Cerebellar nuclear complex (tissue), 1 donor: ENCODE results near the gene GKN2.
"Not testable (repeated sequence)": the region's sequence is repeated elsewhere in the genome, so short reads cannot be mapped to it uniquely, and the experiment has no call there.

Experiments used
- DNase-seq, 2 experiments: peaks; one replicate each; lab custom pipeline; 2025; lab: John Stamatoyannopoulos, UW

The GKN2 gene

DNA sequence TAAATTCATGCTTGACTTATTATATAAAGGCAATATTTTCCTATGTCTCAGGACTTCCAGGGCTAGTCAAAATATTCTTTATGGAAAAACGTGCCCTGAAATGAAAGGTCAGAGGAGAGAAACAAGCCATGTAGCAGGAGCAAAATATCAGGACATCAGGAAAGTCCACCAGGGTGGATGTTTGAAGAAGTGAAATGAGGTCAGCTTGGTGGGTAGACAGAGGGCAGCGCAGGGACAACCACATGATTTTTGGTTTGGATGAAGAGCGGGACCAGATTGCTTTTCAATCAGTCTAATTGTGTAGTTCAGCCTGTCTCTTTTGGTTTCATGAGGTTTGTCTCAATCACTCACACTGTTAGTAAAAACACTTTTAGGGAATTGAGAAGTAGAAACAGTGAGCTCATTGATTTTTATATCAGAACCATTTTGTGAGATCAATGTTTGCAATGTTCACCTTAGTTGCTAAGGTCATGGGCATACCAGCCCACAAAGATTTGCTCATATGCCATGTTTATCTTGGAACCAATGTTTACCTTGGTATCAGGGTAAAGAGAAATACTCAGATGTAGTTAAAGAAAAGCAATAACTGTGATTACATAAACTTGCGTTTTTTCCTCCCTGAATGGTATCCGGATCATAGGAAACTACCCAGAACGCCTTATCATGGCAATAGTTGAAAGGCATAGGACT, 32.1 kb downstream of the GKN2 start:
- no peak for DNase-seq

DNA sequence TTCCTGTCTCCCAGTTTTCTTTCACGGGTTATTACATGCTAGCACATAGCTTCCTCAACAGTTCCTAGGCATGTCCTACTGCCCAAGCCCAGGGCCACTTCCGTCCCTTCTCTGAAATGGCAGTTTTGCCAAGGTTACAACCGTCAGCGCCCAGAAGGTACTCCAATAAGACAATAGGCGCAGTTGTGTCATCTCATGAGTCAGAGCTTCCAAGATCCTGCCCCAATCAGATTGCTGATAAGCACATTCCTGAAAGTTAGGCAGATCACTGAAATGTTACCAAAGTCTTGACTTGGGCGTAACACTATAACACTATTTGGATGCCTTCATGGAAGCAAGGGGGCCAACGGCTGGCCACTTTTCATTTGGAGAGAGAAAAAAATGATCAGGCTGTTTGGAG, 34.2 kb downstream of the GKN2 start:
- no peak for DNase-seq

DNA sequence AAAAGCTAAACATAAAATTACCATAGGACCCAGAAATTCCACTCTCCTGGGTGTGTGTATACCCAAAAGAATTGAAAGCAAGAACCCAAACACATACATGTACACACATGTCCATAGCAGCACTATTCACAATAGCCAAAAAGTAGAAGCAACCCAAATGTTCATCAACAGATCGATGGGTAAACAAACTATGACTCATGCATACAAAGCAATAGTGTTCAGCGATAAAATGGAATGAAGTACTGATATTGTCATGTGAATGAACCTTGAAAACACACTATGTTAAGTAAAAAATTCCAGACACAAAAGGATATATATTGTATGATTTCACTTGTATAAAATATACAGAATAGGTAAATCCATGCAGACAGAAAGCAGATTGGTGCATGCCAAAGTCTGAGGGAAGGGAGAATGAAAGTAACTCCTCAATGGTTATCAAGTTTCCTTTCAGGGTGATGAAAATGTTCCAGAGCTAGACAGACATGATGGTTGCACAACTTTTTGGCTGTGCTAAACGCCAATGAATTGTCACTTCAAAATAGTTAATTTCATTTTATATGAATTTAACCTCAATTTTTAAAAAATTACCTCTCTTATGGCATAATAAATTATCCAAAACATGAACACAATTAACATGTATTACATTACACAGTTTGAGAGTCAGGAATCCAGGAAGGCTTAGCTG, 35.5 kb downstream of the GKN2 start:
- no peak for DNase-seq

DNA sequence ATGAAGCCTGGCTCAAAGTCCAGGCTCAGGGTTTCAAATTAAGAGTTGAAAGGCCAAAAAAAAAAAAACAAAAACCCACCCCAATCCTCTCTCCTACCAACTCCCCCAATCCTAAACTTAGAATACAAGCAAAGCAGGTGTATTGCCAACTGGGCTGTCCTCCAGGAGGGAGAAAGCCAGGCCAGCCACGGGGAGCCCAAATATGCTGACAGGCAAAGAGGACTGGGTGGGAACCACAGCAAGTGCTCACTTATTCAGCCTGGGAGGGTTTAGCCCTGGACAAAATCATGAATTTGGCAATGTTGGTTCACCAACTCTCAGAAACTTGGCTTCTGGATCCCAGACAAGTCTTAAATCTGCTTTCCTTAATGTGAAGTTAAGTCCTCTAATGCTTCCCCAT, 36.5 kb downstream of the GKN2 start:
- no peak for DNase-seq

DNA sequence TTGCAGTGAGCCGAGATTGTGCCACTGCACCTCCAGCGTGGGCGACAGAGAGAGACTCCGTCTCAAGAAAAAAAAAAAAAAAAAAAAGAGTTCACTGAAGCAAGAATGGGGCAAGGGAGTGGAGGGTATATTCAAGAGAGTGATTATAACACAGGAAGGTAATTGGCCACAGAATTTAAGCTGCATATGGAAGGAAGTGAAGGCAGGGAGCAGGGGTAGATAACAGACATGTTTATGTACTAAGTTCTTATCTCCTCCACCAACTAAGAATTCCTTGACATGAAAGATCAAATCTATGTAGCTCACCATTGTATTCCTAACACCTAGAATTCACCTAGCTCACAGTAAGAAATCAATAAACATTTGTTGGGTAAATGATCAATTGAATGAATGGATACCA, 37.3 kb downstream of the GKN2 start:
- DNase-seq, result no peak

DNA sequence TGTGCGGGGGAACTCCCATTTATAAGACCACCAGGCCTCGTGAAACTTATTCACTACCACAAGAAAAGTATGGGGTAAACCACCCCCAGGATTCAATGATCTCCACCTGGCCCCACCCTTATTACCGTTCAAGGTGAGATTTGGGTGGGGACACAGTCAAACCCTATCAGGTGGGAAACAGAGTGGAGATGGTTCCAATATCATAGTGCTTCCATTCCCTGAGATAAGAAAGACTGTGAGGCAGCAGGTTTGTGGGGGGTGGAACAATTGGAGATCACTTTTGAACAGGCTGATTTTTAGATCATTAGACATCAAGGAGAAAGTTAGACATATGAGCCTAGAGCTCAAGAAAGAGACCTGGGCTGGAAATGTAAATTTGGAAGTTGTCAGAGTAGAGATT, 39.3 kb downstream of the GKN2 start:
- DNase-seq, result no peak

DNA sequence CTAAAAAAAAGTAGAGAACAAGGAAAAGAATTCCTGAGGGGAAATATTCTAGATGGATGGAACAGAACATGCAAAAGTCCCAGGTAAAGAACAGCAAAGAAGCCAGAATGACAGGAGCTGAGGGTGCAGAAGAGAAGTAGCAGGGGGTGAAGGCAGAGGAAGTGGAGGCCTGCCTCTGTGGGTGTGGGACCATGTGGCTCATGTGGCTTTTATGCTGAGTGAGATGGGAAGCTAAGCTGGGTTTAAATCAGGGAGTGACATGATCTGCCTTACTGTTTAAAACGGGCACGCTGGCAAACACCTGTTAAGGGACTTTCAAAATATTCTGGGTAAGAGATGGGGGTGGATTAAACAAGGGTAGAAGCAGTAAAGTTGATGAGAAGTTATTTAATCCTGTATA, 40.0 kb downstream of the GKN2 start:
- DNase-seq, result no peak

DNA sequence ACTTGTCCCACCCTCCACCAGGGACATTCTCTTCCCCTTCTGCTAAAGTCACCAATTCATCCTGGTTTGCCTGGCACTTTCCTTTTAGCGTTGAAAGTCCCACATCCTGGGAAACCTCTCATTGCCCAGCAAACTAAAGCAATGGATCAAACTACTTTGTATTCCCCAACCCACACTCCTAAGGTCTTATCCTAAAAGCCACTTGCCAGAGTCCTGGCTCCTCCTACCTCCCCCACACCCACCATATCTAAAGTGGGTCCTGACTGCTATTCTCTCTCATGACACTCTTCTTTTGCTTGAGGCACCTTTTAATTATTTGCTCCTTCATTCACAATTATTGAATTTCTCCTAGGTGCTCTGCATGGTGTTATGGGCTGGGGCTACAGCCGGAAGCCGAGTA, 40.6 kb downstream of the GKN2 start:
- DNase-seq, result no peak

DNA sequence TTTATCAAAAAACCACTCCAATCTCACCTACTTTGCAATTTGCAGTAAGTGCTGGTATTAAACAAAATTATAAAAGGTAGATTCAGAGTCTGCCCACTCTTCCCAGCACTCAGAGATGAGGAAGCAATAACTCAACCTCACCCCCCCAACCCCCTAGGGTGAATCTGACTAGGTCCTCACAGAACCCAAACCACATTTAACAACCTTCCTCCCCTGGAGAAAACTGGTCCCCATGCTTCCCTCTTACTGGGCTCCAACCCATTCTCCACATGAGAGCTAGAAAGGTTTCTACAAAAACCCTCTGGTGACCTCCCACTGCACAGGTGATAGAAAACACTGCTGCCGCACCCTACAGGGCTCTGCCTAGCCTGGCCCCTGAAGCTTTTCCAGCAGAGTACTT, 41.0 kb downstream of the GKN2 start:
- no peak for DNase-seq

DNA sequence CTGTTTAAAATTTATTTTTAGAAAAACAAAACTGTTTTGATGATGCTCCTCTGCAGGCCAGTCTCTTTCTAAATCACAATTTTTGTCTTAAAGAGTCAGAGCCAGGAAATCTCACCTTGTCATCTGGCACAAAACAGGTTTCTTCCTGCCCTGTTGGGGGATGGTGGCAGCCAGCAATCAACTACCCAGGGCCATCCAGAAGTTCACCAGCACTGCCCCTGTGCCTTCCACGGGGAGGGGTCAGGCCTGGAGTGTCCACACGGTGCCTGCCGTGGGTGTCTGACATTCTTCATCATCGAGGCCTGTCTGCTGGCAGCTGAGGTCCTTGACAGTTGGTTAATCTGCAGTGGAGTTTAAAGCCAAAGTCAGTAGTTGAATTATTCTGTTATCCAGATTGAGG, 41.4 kb downstream of the GKN2 start:
- no peak for DNase-seq

DNA sequence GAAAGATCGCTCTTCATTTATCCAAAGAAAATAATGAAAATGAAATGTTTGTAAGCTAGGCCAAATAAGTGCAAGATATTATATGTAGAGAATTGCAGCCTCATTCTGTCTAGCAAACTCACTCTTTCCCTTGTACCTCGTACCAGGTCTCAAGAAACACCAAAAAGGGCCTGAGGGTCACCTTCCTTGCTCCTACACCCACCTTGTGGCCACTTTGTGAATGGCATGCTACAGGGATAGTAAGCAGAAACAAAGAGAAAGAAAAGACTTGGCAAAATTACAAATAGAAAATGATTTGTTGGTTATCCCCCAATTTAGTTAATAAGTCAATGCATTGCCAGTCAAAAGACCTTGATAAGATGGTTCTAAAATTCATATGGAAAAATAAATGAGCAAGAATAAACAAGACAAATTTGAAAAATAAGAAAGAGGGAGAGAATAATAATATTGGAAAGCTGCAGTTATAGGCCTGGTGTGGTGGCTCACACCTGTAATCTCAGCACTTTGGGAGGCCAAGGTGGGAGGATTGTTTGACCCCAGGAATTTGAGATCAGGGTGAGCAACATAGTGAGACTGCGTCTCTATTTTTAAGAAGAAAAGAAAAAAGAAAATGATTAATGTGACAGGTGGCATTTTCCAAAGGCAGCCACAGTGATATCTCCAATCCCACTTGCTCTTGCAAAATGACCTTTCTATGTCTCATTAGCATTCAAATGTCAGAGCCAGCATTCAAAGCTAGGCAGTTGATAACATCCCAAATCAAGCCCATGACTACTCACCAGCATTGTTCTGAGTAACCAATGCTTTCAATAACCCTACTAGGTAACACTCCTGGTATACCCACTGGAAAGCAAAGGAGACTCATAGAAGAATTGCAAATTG, 42.7 kb downstream of the GKN2 start:
- DNase-seq, result no peak

DNA sequence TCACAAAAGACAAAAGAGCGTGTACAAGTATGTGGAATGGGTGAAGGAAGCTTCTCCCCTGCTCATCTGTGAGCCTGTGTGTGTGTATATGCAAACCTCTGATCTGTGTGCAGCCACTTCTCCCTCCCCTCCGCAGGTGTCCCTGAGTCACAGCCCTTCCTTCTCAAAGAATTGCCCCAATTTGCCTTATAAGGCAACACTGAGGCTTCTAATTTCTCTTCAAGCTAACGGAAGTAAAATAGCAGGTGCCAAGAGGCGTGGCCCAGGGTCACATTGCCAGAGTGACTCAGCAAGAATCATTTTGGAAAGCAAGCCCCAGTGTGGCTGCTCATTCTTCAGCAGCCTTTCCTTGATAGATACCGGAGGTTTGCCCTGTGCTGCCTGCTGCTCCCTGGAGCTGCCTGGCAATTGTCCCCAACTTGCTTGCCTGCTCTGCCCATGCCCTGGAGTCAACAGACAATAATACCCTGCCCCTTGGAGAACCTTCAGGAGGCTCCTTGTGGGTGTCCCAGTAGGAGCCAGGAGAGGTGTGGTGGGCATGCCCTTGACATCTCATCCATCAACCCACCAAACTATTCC, 44.2 kb downstream of the GKN2 start:
- no peak for DNase-seq

DNA sequence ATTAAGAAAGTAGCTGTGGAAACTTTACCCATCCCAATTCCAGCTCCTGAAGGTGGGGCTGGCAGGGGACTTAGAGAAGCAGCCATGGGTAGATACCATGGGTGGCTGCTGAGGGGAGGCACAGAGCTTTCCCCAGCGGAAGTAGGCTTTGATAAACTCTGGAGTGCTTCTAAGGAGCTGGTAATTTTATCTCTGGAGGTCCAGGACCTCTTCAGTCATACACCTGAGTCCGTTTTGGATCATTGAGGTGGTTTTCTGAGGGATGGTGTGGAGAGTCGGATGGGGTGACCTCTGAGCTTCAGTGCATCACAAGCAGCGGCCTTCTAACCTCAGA, 44.8 kb downstream of the GKN2 start:
- DNase-seq, result no peak

DNA sequence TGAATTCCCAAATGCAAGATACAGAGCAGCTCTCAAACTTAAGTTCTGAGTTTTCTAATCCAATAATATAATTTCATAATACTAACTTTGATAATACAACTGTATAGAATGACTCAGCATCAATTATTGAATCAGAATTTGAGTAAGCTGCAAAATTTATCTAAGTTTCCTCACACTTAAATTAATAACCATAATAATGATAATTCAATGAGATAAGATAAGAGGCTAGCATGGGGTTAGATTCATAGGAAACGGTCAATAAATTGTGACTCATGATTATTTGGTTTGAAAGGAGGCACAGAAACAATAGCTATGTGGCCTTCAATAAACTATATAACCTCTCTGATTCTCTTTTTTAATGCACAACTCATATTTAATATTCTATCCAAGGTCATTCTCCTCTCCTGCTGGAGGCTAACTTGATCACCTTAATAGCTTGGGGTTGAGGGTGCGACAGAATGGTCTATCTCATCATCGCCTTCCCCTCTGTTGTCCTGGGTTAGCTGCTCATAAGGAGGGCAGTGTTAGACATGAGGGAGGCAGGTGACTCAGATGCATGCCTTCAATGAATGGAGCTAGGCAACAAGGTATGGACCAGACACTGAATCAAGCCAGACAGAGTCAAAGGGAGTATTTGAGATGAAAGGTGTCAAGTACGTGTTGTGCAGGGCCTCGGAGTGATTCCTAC, 45.3 kb downstream of the GKN2 start:
- DNase-seq, result no peak

DNA sequence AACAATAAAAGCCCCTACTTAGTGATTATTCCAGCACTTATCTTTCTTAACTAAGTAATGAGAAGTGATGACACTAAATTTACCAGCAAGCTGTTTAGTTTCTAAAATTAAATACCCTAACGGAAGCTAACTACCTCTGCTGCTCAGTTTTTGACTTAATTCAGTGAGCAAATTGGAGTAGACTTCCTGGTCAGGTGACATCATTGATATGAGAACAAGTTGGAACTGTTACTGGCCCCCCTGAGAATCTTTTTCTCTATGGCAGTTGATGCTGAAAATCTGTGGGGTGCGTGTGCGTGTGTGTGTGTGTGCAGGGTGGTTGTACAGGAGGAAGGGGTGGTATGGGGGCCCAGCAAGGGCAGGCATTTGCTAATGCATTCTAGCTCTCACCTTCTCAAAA, 46.0 kb downstream of the GKN2 start:
- DNase-seq, result no peak

DNA sequence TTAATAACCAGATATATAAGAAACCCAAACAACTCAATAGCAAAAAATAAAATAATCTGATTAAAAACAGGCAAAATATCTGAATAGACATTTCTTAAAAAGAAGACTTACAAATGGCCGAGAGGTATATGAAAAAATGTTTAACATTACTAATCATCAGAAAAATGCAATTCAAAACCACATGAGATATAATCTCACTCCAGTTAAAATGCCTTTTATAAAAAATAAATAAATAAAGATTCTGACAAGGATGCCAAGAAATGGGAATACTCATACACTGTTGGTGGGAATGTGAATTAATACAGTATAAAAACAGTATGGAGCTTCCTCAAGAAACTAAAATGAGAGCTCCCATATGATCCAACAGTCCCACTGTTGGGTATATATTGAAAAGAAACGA, 47.6 kb downstream of the GKN2 start:
- no peak for DNase-seq

DNA sequence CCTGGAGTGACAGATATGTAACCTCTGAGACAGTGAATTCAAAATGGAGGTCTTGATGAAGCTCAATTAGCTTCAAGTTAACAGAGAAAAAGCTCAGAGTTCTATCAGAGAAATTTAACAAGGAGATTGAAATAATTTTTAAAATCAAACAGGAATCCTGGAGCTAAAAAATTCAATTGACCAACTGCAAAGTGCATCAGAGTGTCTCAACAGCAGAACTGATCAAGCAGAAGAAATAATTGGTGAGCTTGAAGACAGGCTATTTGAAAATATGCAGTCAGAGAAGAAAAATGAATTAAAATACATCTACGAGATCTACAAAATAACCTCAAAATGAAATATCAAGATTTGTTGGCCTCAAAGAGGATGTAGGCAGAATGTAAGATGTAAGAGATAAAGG, 51.1 kb downstream of the GKN2 start:
- DNase-seq, result no peak

DNA sequence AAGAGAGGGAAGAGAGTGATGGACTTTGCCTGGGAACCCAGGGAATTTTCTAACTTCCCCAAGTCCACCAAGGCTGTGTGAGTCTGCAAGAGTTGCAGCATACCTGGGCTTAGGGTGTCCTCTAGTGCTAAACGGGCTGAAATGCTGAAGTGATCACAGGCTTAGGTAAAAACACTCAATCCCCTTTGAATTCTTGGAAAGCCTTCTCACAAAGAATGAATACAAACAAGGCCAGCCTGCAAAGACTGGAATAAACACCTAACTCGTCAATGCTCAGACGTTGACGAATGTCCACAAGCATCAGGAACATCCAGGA, 51.5 kb downstream of the GKN2 start:
- DNase-seq, result no peak

DNA sequence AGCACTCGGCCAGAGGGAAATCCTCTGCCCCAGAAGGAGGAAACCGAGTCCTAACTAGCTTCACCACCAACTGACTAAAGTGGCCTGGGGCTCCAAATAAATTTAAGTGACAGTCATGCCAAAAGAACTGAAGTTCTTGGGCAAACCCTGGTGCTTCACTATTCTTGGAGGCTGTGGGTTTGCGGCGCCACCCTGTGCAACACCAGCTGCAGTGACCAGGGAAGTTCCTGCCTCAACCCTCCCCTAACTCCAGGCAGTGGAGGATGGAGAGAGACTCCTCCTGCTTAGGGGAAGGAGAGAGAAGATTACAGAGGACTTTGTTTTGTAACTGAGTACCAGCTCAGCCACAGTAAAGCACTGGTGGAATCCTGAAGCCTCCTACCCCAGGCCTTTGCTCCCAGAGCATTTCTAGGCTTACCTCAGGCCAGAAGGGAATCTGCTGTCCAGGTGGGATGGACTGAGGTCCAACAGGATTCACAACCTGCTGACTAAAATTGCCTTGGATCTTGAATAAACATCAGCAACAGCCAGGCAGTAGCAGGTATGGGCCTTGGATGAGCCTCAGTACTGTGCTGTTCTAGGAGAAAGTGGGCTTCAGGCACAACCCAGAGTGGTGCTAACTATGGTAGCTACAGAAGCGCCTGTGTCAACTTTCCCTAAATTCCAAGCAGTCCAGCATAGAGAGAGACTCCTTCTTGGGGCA, 52.0 kb downstream of the GKN2 start:
- no peak for DNase-seq

DNA sequence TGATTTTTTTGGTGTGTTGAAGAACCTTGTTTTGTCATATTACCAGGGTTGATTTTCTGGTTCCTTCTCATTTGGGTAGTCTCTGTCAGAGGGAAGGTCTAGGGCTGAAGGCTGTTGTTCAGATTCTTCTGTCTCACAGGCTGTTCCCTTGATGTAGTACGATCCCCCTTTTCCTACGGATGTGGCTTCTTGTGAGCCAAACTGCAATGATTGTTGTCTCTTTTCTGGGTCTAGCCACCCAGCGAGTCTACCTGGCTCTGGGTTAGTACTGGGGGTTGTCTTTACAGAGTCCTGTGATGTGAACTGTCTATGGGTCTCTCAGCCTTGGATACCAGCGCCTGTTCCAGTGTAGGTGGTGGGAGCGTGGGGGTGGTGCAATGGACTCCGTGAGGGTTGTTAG, 56.7 kb downstream of the GKN2 start:
- DNase-seq, result not testable (repeated sequence)
